GM19395 (cell line): ENCODE measurements around the gene EML1.

Experiments
- ATAC-seq: cut with Tn5 transposase; IDR thresholded peaks from one replicate; pipeline ENCODE4 v1.9.1; 2021; ENCODE audit warnings: mild to moderate bottlenecking, moderate library complexity; ENCODE audit not compliant: unreplicated experiment

EML1 gene

GRCh38 chr14:99793213-99794150 is at the start of gene EML1:
Gene EML1, plus strand, starts transcription at chr14:99793413. Its CDS starts 64 bp downstream, at chr14:99793477.
- ATAC-seq = peak; percentile 89

- no peak for ATAC-seq
These were observed 48.9 kb upstream of the EML1 start for GRCh38 chr14:99744199-99744872.

- ATAC-seq = no peak
These were observed 48.4 kb upstream of the EML1 start for GRCh38 chr14:99744873-99745224.

GRCh38 chr14:99745307-99745951 is 47.8 kb upstream of the EML1 start:
- no peak for ATAC-seq

GRCh38 chr14:99747167-99747566 is 46.0 kb upstream of the EML1 start:
- no peak for ATAC-seq

GRCh38 chr14:99747582-99748330 is 45.5 kb upstream of the EML1 start:
- no peak for ATAC-seq

- ATAC-seq = no peak
These were observed 44.7 kb upstream of the EML1 start for GRCh38 chr14:99748529-99748928.

- no peak for ATAC-seq
These were observed 44.1 kb upstream of the EML1 start for GRCh38 chr14:99749142-99749541.

- ATAC-seq = no peak
These were observed 43.2 kb upstream of the EML1 start for GRCh38 chr14:99749763-99750715.

GRCh38 chr14:99750746-99751450 is 42.3 kb upstream of the EML1 start:
- no peak for ATAC-seq

GRCh38 chr14:99751539-99752485 is 41.4 kb upstream of the EML1 start:
- no peak for ATAC-seq

- no peak for ATAC-seq
These were observed 40.6 kb upstream of the EML1 start for GRCh38 chr14:99752486-99753121.

GRCh38 chr14:99753225-99754140 is 39.7 kb upstream of the EML1 start:
- ATAC-seq = no peak

GRCh38 chr14:99754141-99755067 is 38.8 kb upstream of the EML1 start:
- ATAC-seq = no peak

- ATAC-seq = no peak
These were observed 38.2 kb upstream of the EML1 start for GRCh38 chr14:99755068-99755405.
